H9 (cell line): ENCODE data around the gene ENTPD1. TPM values are rescaled to one million over a fixed set of nuclear protein-coding genes. Genes with fewer than 3 reads are reported as not detected.

ENCODE experiments used
- DNase-seq: peaks from one replicate; pipeline ENCODE4 v3.0.0-alpha.2; 2017
- H2AFZ ChIP-seq: one replicate; pipeline ENCODE4 v1.6.1; 2013; ENCODE audit warnings: mild to moderate bottlenecking, low read length, control low read depth, moderate library complexity
- H2AK5ac ChIP-seq: 2 replicates; pipeline ENCODE4 v1.6.1; 2013; ENCODE audit warnings: low read length, control low read depth, mixed read lengths; ENCODE audit not compliant: insufficient read length
- H2BK120ac ChIP-seq: one replicate; pipeline ENCODE4 v1.6.1; 2013; ENCODE audit warnings: low read depth, mild to moderate bottlenecking, low read length, control low read depth, inconsistent platforms; ENCODE audit not compliant: poor library complexity, severe bottlenecking
- H2BK12ac ChIP-seq: 2 replicates; pipeline ENCODE4 v1.6.1; 2013; ENCODE audit warnings: low read length, control low read depth, mixed read lengths, low read depth; ENCODE audit not compliant: insufficient read length
- H2BK15ac ChIP-seq: 2 replicates; pipeline ENCODE4 v1.6.1; 2013; ENCODE audit warnings: low read depth, low read length, control low read depth
- H2BK20ac ChIP-seq: one replicate; pipeline ENCODE4 v1.6.1; 2013; ENCODE audit warnings: low read depth, mild to moderate bottlenecking, low read length, control low read depth, inconsistent platforms; ENCODE audit not compliant: poor library complexity, severe bottlenecking
- H2BK5ac ChIP-seq: 2 replicates; pipeline ENCODE4 v1.6.1; 2013; ENCODE audit warnings: low read length, control low read depth, mixed read lengths; ENCODE audit not compliant: insufficient read length
- H3K14ac ChIP-seq: 2 replicates; pipeline ENCODE4 v1.6.1; 2013; ENCODE audit warnings: low read length, control low read depth; ENCODE audit not compliant: insufficient read depth
- H3K18ac ChIP-seq: 2 replicates; pipeline ENCODE4 v1.6.1; 2013; ENCODE audit warnings: low read depth, mild to moderate bottlenecking, mixed read lengths, low read length, control low read depth; ENCODE audit not compliant: insufficient read length
- H3K23ac ChIP-seq: 2 replicates; pipeline ENCODE4 v1.6.1; 2013; ENCODE audit warnings: low read length, control low read depth, mixed read lengths, low read depth; ENCODE audit not compliant: insufficient read length
- H3K23me2 ChIP-seq: 2 replicates; pipeline ENCODE4 v1.6.1; 2013; ENCODE audit warnings: low read depth, mild to moderate bottlenecking, mixed read lengths, low read length, control low read depth; ENCODE audit not compliant: insufficient read length, poor library complexity, severe bottlenecking
- H3K27ac ChIP-seq: 2 replicates; pipeline ENCODE4 v1.5.1; 2013; ENCODE audit warnings: low read length, control low read depth, mixed read lengths, low read depth; ENCODE audit not compliant: insufficient read length
- H3K27me3 ChIP-seq: 2 replicates; pipeline ENCODE4 v1.6.1; 2013; ENCODE audit warnings: low read length, control low read depth, inconsistent platforms; ENCODE audit not compliant: insufficient read depth
- H3K4ac ChIP-seq: 2 replicates; pipeline ENCODE4 v1.6.1; 2013; ENCODE audit warnings: low read depth, mild to moderate bottlenecking, control low read depth, inconsistent platforms, low read length, moderate library complexity
- H3K4me1 ChIP-seq: 2 replicates; pipeline ENCODE4 v1.6.1; 2013; ENCODE audit warnings: low read length, control low read depth, inconsistent platforms; ENCODE audit not compliant: insufficient read depth
- H3K4me2 ChIP-seq: 2 replicates; pipeline ENCODE4 v1.6.1; 2013; ENCODE audit warnings: low read length, control low read depth, mixed read lengths; ENCODE audit not compliant: insufficient read length, insufficient read depth
- H3K56ac ChIP-seq: 2 replicates; pipeline ENCODE4 v1.6.1; 2013; ENCODE audit warnings: low read depth, mild to moderate bottlenecking, mixed read lengths, low read length, control low read depth; ENCODE audit not compliant: insufficient read length
- H3K79me1 ChIP-seq: 2 replicates; pipeline ENCODE4 v1.6.1; 2013; ENCODE audit warnings: low read depth, mild to moderate bottlenecking, moderate library complexity, low read length, control low read depth, inconsistent platforms; ENCODE audit not compliant: insufficient read depth, poor library complexity, severe bottlenecking
- H3K79me2 ChIP-seq: 2 replicates; pipeline ENCODE4 v1.6.1; 2013; ENCODE audit warnings: low read length, control low read depth, inconsistent platforms; ENCODE audit not compliant: insufficient read depth
- H3K9ac ChIP-seq: 2 replicates; pipeline ENCODE4 v1.6.1; 2013; ENCODE audit warnings: low read length, control low read depth, mixed read lengths; ENCODE audit not compliant: insufficient read length; ENCODE audit errors: extremely low read depth
- H3K9me3 ChIP-seq: one replicate; pipeline ENCODE4 v1.6.1; 2013; ENCODE audit warnings: low read depth, low read length, inconsistent platforms; ENCODE audit not compliant: control insufficient read depth
- H3T11ph ChIP-seq: one replicate; pipeline ENCODE4 v1.6.1; 2013; ENCODE audit warnings: mild to moderate bottlenecking, low read length, control low read depth, inconsistent platforms
- H4K20me1 ChIP-seq: one replicate; pipeline ENCODE4 v1.6.1; 2013; ENCODE audit not compliant: control insufficient read depth, insufficient read length, insufficient read depth
- H4K5ac ChIP-seq: 2 replicates; pipeline ENCODE4 v1.6.1; 2013; ENCODE audit warnings: low read depth, mild to moderate bottlenecking, mixed read lengths, low read length, control low read depth; ENCODE audit not compliant: insufficient read length
- H4K8ac ChIP-seq: replicated peaks from 2 replicates; pipeline ENCODE4 v1.6.1; 2013; ENCODE audit warnings: low read length, control low read depth, mixed read lengths, low read depth; ENCODE audit not compliant: insufficient read length
- H4K91ac ChIP-seq: 2 replicates; pipeline ENCODE4 v1.6.1; 2013; ENCODE audit warnings: low read depth, mild to moderate bottlenecking, moderate library complexity, mixed read lengths, low read length, control low read depth; ENCODE audit not compliant: insufficient read length
- H3K27ac Mint-ChIP-seq, 3 experiments: 2 replicates in 2 of 3; 3 replicates in 1 of 3; pipeline ENCODE4 v1.8.0; 2020 to 2021; ENCODE audit warnings: mixed read lengths in 3 of 3, mild to moderate bottlenecking in 1 of 3, moderate library complexity in 1 of 3
- H3K27me3 Mint-ChIP-seq: 2 replicates; pipeline ENCODE4 v1.8.0; 2021; ENCODE audit warnings: low read depth, mild to moderate bottlenecking, moderate library complexity, mixed read lengths
- H3K36me3 Mint-ChIP-seq, 3 experiments: 2 replicates in 2 of 3; 3 replicates in 1 of 3; pipeline ENCODE4 v1.8.0; 2020 to 2021; ENCODE audit warnings: low read depth in 3 of 3, mixed read lengths in 3 of 3; ENCODE audit not compliant: insufficient read depth in 1 of 3
- H3K4me1 Mint-ChIP-seq, 2 experiments: 2 replicates each; pipeline ENCODE4 v1.8.0; 2020; ENCODE audit warnings: mixed read lengths in 2 of 2
- H3K4me3 Mint-ChIP-seq, 2 experiments: 2 replicates in 1 of 2; 3 replicates in 1 of 2; pipeline ENCODE4 v1.8.0; 2020 to 2021; ENCODE audit warnings: mild to moderate bottlenecking in 2 of 2, mixed read lengths in 2 of 2, moderate library complexity in 1 of 2
- H3K9me3 Mint-ChIP-seq, 2 experiments: 2 replicates in 1 of 2; 3 replicates in 1 of 2; pipeline ENCODE4 v1.8.0; 2020; ENCODE audit warnings: mild to moderate bottlenecking in 2 of 2, mixed read lengths in 2 of 2, moderate library complexity in 1 of 2
- CTCF ChIP-seq: fragments of 200-600 bp; sonication (generic); conservative IDR thresholded peaks from 3 replicates; pipeline ENCODE4 v1.8.0; 2021; ENCODE audit warnings: antibody characterized with exemption, mild to moderate bottlenecking
- WGBS: extraction: QIAGEN DNeasy Blood & Tissue Kit; methylation state at CpG from one replicate; pipeline ENCODE4 v1.1.7; 2013; ENCODE audit warnings: missing lambda C conversion rate, low lambda C conversion rate, mixed read lengths; ENCODE audit not compliant: insufficient read length; ENCODE audit errors: extremely low coverage; 5-methylcytosine and 5-hydroxymethylcytosine counted together
- total RNA-seq: library from RNA; stranded (reverse); gene quantifications from 2 replicates; pipeline ENCODE4 v1.2.1, GENCODE V29; 2021

The ENTPD1 gene
- total RNA-seq, 1 experiment from 2014 or later = 1.9 TPM

- no peaks in the 10 kb centered on the region for H3K27me3 Mint-ChIP-seq
- Histone ChIP-seq H2BK15ac (no peak overlapping the region), H3K27ac (no peak overlapping the region), H2BK120ac (no peak overlapping the region), H3K23me2 (no peaks in the 10 kb centered on the region), H3T11ph (no peak overlapping the region), H3K27me3 (no peaks in the 10 kb centered on the region), H2BK5ac (no peak overlapping the region), H3K18ac (no peak overlapping the region), H4K8ac (no peak overlapping the region), H4K20me1 (no peaks in the 10 kb centered on the region), H3K9ac (no peak overlapping the region), H3K79me1 (no peaks in the 10 kb centered on the region), H3K4me2 (no peak overlapping the region), H4K91ac (no peak overlapping the region), H2AK5ac (no peak overlapping the region), H3K56ac (no peak overlapping the region), H3K14ac (no peak overlapping the region), H2BK20ac (no peak overlapping the region), H3K23ac (no peak overlapping the region), H2BK12ac (no peak overlapping the region), H3K4ac (no peak overlapping the region), H3K4me1 (no peaks in the 10 kb centered on the region), H3K79me2 (no peaks in the 10 kb centered on the region), H3K9me3 (no peaks in the 10 kb centered on the region), H2AFZ (no peak overlapping the region), H4K5ac (no peak overlapping the region)
- WGBS = no CpG with 5 or more reads among the region's 2 CpGs
- H3K9me3 Mint-ChIP-seq = peaks cover 5 to 10% of the 10 kb centered on the region in 2 experiments; a peak in 4 of 5 replicates
- H3K4me1 Mint-ChIP-seq = no peaks in the 10 kb centered on the region
- H3K4me3 Mint-ChIP-seq = no peak overlapping the region
- DNase-seq = no peak
- H3K27ac Mint-ChIP-seq = no peak overlapping the region
- no peak for TF ChIP-seq CTCF
- peaks cover 24 to 29% (median 25%) of the 10 kb centered on the region in 3 experiments for H3K36me3 Mint-ChIP-seq
Measured at GRCh38 chr10:95880704-95881103, 124.7 kb downstream of the ENTPD1 start.
